Body of pancreas (tissue), 4 donors: Measurements from ENCODE around the gene LIMS1.

ENCODE experiments used
- POLR2A ChIP-seq, 3 donors: fragments of 450-650 bp; IDR thresholded peaks; one replicate each; pipeline ENCODE4 v1.6.1; 2016; ENCODE audit warnings: antibody characterized with exemption in 3 of 3, mild to moderate bottlenecking in 2 of 3
- TF ChIP-seq, protein P1 (sequence below), 7 experiments: fragments of 450-650 bp in 4 of 7; fragments of 200-600 bp in 3 of 7; sonication (generic) in 3 of 7; IDR thresholded peaks; one replicate each; pipeline ENCODE4 v1.5.1; 2016 to 2019; ENCODE audit warnings: antibody characterized with exemption in 7 of 7

DNA sequence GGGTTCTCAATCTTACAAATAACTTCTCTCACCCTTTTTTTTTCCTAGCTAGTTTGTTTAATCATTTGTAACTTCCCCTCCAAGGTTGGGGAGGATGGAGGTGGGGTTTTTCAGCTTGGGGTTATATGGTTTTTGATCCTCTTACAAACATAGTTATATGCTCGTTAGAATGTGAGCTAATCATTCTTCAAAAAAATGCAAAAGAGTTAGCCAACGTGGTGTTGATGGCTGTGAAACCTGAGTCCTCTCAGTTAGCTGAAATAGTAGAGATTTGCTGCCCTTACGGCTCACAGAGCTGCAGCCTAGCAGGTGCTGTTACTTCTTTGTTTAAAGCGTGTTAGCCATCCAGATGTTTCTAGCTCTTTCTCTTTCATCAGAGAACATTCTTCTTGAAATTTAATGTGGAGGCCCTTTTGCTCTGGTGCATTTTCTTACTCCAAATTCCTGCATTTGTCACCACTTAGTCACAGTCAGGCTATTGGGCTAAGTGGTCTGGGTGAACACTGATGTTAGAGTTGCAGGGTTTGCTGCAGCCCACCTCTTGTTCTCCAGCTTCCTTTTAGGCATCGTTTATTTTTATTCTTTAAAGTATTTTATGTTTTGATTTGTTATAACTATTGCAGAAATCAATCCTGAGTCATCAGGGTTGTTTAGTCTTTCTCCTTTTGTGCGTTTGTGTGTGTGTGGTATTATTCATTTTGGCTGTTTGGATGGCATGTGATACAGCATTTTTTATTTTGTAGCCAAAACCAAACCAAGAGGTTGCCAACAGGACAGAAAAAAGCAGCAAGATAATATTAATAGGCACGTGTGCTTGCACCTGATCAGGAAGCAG, 41.1 kb downstream of the LIMS1 start:
- no peak for TF ChIP-seq POLR2A (IDR thresholded peaks at IDR 0.05)
- TF ChIP-seq, protein P1, sequence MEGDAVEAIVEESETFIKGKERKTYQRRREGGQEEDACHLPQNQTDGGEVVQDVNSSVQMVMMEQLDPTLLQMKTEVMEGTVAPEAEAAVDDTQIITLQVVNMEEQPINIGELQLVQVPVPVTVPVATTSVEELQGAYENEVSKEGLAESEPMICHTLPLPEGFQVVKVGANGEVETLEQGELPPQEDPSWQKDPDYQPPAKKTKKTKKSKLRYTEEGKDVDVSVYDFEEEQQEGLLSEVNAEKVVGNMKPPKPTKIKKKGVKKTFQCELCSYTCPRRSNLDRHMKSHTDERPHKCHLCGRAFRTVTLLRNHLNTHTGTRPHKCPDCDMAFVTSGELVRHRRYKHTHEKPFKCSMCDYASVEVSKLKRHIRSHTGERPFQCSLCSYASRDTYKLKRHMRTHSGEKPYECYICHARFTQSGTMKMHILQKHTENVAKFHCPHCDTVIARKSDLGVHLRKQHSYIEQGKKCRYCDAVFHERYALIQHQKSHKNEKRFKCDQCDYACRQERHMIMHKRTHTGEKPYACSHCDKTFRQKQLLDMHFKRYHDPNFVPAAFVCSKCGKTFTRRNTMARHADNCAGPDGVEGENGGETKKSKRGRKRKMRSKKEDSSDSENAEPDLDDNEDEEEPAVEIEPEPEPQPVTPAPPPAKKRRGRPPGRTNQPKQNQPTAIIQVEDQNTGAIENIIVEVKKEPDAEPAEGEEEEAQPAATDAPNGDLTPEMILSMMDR (IDR thresholded peaks at IDR 0.05) = no peak
